ENCODE measurements around the gene SREBF1. TPM values are rescaled to one million over a fixed set of nuclear protein-coding genes. Genes with fewer than 3 reads are reported as not detected.

Gene SREBF1
- polyA plus RNA-seq, 1 of the 3 experiments (the other 2 are of a cell fraction), result 20.4 TPM

GRCh38 chr17:17831208-17832031 lies 5.4 kb downstream of the SREBF1 start (continued):
- TF ChIP-seq TEAD4 (IDR thresholded peaks at IDR 0.05; ENCODE audit: borderline replicate concordance, insufficient read depth) (no peak), MEF2A (IDR thresholded peaks at IDR 0.05; ENCODE audit: borderline replicate concordance, low read depth) (no peak), FOXJ3 (CRISPR knock-in tag; IDR thresholded peaks at IDR 0.05) (peak; percentile 82), ZBTB33 (IDR thresholded peaks at IDR 0.05; ENCODE audit: borderline replicate concordance, low read depth) (no peak), EZH2phosphoT487 (IDR thresholded peaks at IDR 0.05; ENCODE audit: borderline replicate concordance, low read depth) (no peak), POLR2AphosphoS5 (IDR thresholded peaks at IDR 0.05; ENCODE audit: low read depth, low read length) (no peak), RCOR1 (IDR thresholded peaks at IDR 0.05; ENCODE audit: low read length) (peak; percentile 95)

- WGBS (ENCODE audit: low lambda C conversion rate), result 56% methylated on average over 3 of the region's 6 CpGs
- Histone ChIP-seq H3K4me3 (ENCODE audit: low read depth in 2 of 2, low read length in 1 of 2) (no peak overlapping the region), H3K79me2 (ENCODE audit: insufficient read depth) (peaks cover 4% of the 10 kb centered on the region; the same call in 1 of the 2 replicates), H3K4me2 (no peak overlapping the region), H3K36me3 (replicated peaks in 1 of 2; ENCODE audit: control insufficient read depth in 1 of 2, insufficient read depth in 2 of 2, low read length in 1 of 2) (no peaks in the 10 kb centered on the region), H3K9me3 (no peaks in the 10 kb centered on the region), H3K27me3 (ENCODE audit: insufficient read depth) (no peaks in the 10 kb centered on the region), H3K9me2 (no peaks in the 10 kb centered on the region), H3K4me1 (ENCODE audit: control insufficient read depth in 1 of 2, insufficient read depth in 2 of 2, low read depth in 1 of 2, low read length in 1 of 2) (peaks cover 0 to 70% of the 10 kb centered on the region in 2 experiments; a peak in 1 of 4 replicates), H4K20me1 (ENCODE audit: insufficient read depth) (no peaks in the 10 kb centered on the region), H3F3A (replicated peaks; ENCODE audit: insufficient read depth) (peaks cover 2% of the 10 kb centered on the region), H3K9ac (no peak overlapping the region), H3K27ac (ENCODE audit: low read depth in 2 of 2, low read length in 1 of 2) (peak overlapping the region in 1 of 2 experiments; percentile 97; a peak in 2 of 4 replicates), H2AFZ (ENCODE audit: low read depth) (no peak overlapping the region)
- DNase-seq, result no peak
- POLR2A ChIA-PET, result interaction anchor here (1.0 to 2.0 kb wide), 4 partner anchors 10 to 46 kb away, joined by 3 to 8 read pairs (median 4); no protein-coding TSS in a partner anchor
- TF ChIP-seq FOSL2 (IDR thresholded peaks at IDR 0.05; ENCODE audit: borderline replicate concordance, low read depth), result no peak
- TF ChIP-seq IRF3 (IDR thresholded peaks at IDR 0.05; ENCODE audit: low read depth, low read length), result no peak
- TF ChIP-seq MXI1 (IDR thresholded peaks at IDR 0.05; ENCODE audit: low read depth, low read length), result peak; percentile 97
- TF ChIP-seq EP300 (IDR thresholded peaks at IDR 0.05; ENCODE audit: borderline replicate concordance in 1 of 2, low read depth in 1 of 2, low read length in 1 of 2), result peak in 1 of 2 experiments; percentile 30; a peak in 1 of 4 replicates
- CTCF ChIA-PET, result interaction anchor here (0.6 to 2.4 kb wide), 9 partner anchors 15 to 150 kb away, joined by 3 to 15 read pairs (median 3); no protein-coding TSS in a partner anchor
Observed at GRCh38 chr17:17830740-17831207, 6.0 kb downstream of the SREBF1 start.
